GM13976 (cell line): ENCODE data around the gene NT5DC2.

ENCODE experiments used
- DNase-seq: peaks from one replicate; pipeline ENCODE4 v3.0.0; 2012; ENCODE audit warnings: low spot score
- CTCF ChIP-seq: IDR thresholded peaks from 2 replicates; pipeline ENCODE4 v1.5.1; 2012; ENCODE audit warnings: borderline replicate concordance, mild to moderate bottlenecking; ENCODE audit not compliant: insufficient read depth; ENCODE audit errors: extremely low read depth, missing control alignments, control extremely low read depth
- in situ Hi-C: fragments of 300-500 bp; cut with MboI; formaldehyde crosslinking; loops from one replicate; pipeline ENCODE4 v1.12.0; 2022; ENCODE audit warnings: low sequenced_read_pairs, mixed read lengths, inconsistent platforms; ENCODE audit not compliant: unreplicated experiment

Gene NT5DC2

GRCh38 chr3:52493232-52494017 is 40.2 kb downstream of the NT5DC2 start:
- in situ Hi-C loops = no loop called here
- no peak for DNase-seq
- TF ChIP-seq CTCF = no peak

GRCh38 chr3:52492059-52492458 is 41.6 kb downstream of the NT5DC2 start:
- in situ Hi-C loops = no loop called here
- TF ChIP-seq CTCF = no peak
- no peak for DNase-seq

- in situ Hi-C loops = no loop called here
- no peak for DNase-seq
- TF ChIP-seq CTCF = no peak
Observed at GRCh38 chr3:52490939-52491526, 42.6 kb downstream of the NT5DC2 start.

GRCh38 chr3:52490035-52490938 is 43.4 kb downstream of the NT5DC2 start:
- DNase-seq = no peak
- in situ Hi-C loops = no loop called here
- TF ChIP-seq CTCF = no peak

- no peak for TF ChIP-seq CTCF
- in situ Hi-C loops = no loop called here
- DNase-seq = no peak
Observed at GRCh38 chr3:52489453-52489852, 44.2 kb downstream of the NT5DC2 start.

GRCh38 chr3:52488746-52489145 is 44.9 kb downstream of the NT5DC2 start:
- no peak for DNase-seq
- no peak for TF ChIP-seq CTCF
- in situ Hi-C loops = no loop called here
